ENCODE data around the gene KIF5B.
"Not testable (repeated sequence)": the region's sequence is repeated elsewhere in the genome, so short reads cannot be mapped to it uniquely, and the experiment has no call there.

The KIF5B gene

DNA sequence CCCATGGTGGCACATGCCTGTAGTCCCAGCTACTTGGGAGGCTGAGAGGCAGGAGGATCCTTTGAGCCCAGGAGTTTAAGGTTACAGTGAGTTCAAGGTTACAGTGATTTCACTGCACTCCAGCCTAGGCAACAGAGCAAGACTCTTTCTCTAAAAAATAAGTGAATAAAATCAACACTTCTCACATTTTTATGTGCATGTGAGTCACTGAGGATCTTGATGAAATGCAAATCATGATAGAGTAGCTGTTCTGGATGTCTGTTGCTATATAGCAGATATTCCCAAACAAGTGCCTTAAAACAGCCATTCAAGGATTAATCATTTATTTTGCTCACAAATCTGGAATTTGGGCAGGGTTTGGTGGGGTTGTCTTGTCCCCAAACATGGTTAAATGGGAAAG is 65.3 kb downstream of the KIF5B start:
- H3K4me3 ChIP-seq (ENCODE audit: low read length) = no peak overlapping the region
- H4K20me1 ChIP-seq (ENCODE audit: insufficient read depth, low read length) = no peaks in the 10 kb centered on the region
- H3K27me3 ChIP-seq (replicated peaks; ENCODE audit: insufficient read depth, low read length) = no peaks in the 10 kb centered on the region
- H3F3A ChIP-seq (ENCODE audit: insufficient read depth, low read length) = no peaks in the 10 kb centered on the region
- H3K79me2 ChIP-seq (ENCODE audit: low read length) = no peaks in the 10 kb centered on the region
- H3K36me3 ChIP-seq (replicated peaks; ENCODE audit: insufficient read depth, low read length) = no peaks in the 10 kb centered on the region
- no peaks in the 10 kb centered on the region for H3K4me1 ChIP-seq (ENCODE audit: low read length)
- H3K9ac ChIP-seq (ENCODE audit: low read length) = no peak overlapping the region
- no peak for TF ChIP-seq EZH2phosphoT487 (IDR thresholded peaks at IDR 0.05; ENCODE audit: low read length)
- TF ChIP-seq EZH2 (optimal IDR thresholded peaks at IDR 0.05; ENCODE audit: low read depth, low read length) = no peak
- no peak overlapping the region for H3K4me2 ChIP-seq (ENCODE audit: low read depth, low read length)
- no peak for DNase-seq
- H3K27ac ChIP-seq (ENCODE audit: low read length) = no peak overlapping the region
- no peak overlapping the region for H2AFZ ChIP-seq (ENCODE audit: low read length)
- no peaks in the 10 kb centered on the region for H3K9me3 ChIP-seq (replicated peaks; ENCODE audit: insufficient read depth, low read length)
- no peaks in the 10 kb centered on the region for H3K9me2 ChIP-seq (replicated peaks; ENCODE audit: insufficient read depth, low read length)

DNA sequence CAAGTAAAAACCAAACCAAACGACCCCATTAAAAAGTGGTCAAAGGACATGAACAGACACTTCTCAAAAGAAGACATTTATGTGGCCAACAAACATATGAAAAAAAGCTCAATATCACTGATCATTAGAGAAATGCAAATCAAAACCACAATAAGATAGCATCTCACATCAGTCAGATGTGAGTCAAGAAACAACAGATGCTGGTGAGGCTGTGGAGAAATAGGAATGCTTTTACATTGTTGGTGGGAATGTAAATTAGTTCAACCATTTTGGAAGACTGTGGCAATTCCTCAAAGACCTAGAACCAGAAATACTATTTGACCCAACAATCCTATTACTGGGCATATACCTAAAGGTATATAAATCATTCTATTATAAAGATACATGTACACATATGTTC is 68.4 kb downstream of the KIF5B start:
- not testable (repeated sequence) for H3K27me3 ChIP-seq (replicated peaks; ENCODE audit: insufficient read depth, low read length); H3F3A ChIP-seq (ENCODE audit: insufficient read depth, low read length); H3K4me1 ChIP-seq (ENCODE audit: low read length); DNase-seq; H2AFZ ChIP-seq (ENCODE audit: low read length); H3K36me3 ChIP-seq (replicated peaks; ENCODE audit: insufficient read depth, low read length); H3K9ac ChIP-seq (ENCODE audit: low read length); H3K79me2 ChIP-seq (ENCODE audit: low read length); H3K4me3 ChIP-seq (ENCODE audit: low read length); H3K4me2 ChIP-seq (ENCODE audit: low read depth, low read length); H3K9me2 ChIP-seq (replicated peaks; ENCODE audit: insufficient read depth, low read length); H3K9me3 ChIP-seq (replicated peaks; ENCODE audit: insufficient read depth, low read length); H4K20me1 ChIP-seq (ENCODE audit: insufficient read depth, low read length); H3K27ac ChIP-seq (ENCODE audit: low read length)

- no peaks in the 10 kb centered on the region for H3K79me2 ChIP-seq (ENCODE audit: low read length)
- H2AFZ ChIP-seq (ENCODE audit: low read length) = no peak overlapping the region
- no peak overlapping the region for H3K4me2 ChIP-seq (ENCODE audit: low read depth, low read length)
- H3F3A ChIP-seq (ENCODE audit: insufficient read depth, low read length) = no peaks in the 10 kb centered on the region
- H3K9ac ChIP-seq (ENCODE audit: low read length) = no peak overlapping the region
- no peak overlapping the region for H3K4me3 ChIP-seq (ENCODE audit: low read length)
- no peak for DNase-seq
- no peaks in the 10 kb centered on the region for H3K4me1 ChIP-seq (ENCODE audit: low read length)
- no peak overlapping the region for H3K27ac ChIP-seq (ENCODE audit: low read length)
- TF ChIP-seq EZH2 (optimal IDR thresholded peaks at IDR 0.05; ENCODE audit: low read depth, low read length) = no peak
- no peak for TF ChIP-seq CTCF (IDR thresholded peaks at IDR 0.05; ENCODE audit: low read length)
- no peak for TF ChIP-seq EZH2phosphoT487 (IDR thresholded peaks at IDR 0.05; ENCODE audit: low read length)
- no peaks in the 10 kb centered on the region for H3K36me3 ChIP-seq (replicated peaks; ENCODE audit: insufficient read depth, low read length)
- no peaks in the 10 kb centered on the region for H3K9me2 ChIP-seq (replicated peaks; ENCODE audit: insufficient read depth, low read length)
- no peaks in the 10 kb centered on the region for H3K9me3 ChIP-seq (replicated peaks; ENCODE audit: insufficient read depth, low read length)
- H3K27me3 ChIP-seq (replicated peaks; ENCODE audit: insufficient read depth, low read length) = no peaks in the 10 kb centered on the region
- H4K20me1 ChIP-seq (ENCODE audit: insufficient read depth, low read length) = no peaks in the 10 kb centered on the region
These were observed 74.1 kb downstream of the KIF5B start for GRCh38 chr10:31982111-31982510.

GRCh38 chr10:31980471-31980870 is 75.8 kb downstream of the KIF5B start:
- H3K4me2 ChIP-seq (ENCODE audit: low read depth, low read length) = no peak overlapping the region
- DNase-seq = no peak
- H2AFZ ChIP-seq (ENCODE audit: low read length) = no peak overlapping the region
- no peaks in the 10 kb centered on the region for H3K9me3 ChIP-seq (replicated peaks; ENCODE audit: insufficient read depth, low read length)
- H3K79me2 ChIP-seq (ENCODE audit: low read length) = no peaks in the 10 kb centered on the region
- TF ChIP-seq CTCF (IDR thresholded peaks at IDR 0.05; ENCODE audit: low read length) (no peak), EZH2 (optimal IDR thresholded peaks at IDR 0.05; ENCODE audit: low read depth, low read length) (no peak), EZH2phosphoT487 (IDR thresholded peaks at IDR 0.05; ENCODE audit: low read length) (no peak)
- no peaks in the 10 kb centered on the region for H4K20me1 ChIP-seq (ENCODE audit: insufficient read depth, low read length)
- H3K9ac ChIP-seq (ENCODE audit: low read length) = no peak overlapping the region
- no peak overlapping the region for H3K4me3 ChIP-seq (ENCODE audit: low read length)
- no peaks in the 10 kb centered on the region for H3K9me2 ChIP-seq (replicated peaks; ENCODE audit: insufficient read depth, low read length)
- no peaks in the 10 kb centered on the region for H3K4me1 ChIP-seq (ENCODE audit: low read length)
- H3K27me3 ChIP-seq (replicated peaks; ENCODE audit: insufficient read depth, low read length) = no peaks in the 10 kb centered on the region
- H3K36me3 ChIP-seq (replicated peaks; ENCODE audit: insufficient read depth, low read length) = no peaks in the 10 kb centered on the region
- H3K27ac ChIP-seq (ENCODE audit: low read length) = no peak overlapping the region
- H3F3A ChIP-seq (ENCODE audit: insufficient read depth, low read length) = no peaks in the 10 kb centered on the region

DNA sequence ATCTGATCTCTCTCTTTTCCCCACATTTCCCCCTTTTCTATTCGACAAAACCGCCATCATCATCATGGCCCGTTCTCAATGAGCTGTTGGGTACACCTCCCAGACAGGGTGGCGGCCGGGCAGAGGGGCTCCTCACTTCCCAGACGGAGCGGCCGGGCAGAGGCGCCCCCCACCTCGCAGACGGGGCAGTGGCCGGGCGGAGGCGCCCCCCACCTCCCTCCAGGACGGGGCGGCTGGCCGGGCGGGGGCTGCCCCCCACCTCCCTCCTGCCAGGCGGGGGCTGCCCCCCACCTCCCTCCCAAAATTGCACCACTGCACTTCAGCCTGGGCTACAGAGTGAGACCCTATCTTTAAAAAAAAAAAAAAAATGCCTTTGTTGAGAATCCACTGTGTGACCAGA is 77.2 kb downstream of the KIF5B start:
- H3K27ac ChIP-seq (ENCODE audit: low read length); H3K4me1 ChIP-seq (ENCODE audit: low read length); H3K9me2 ChIP-seq (replicated peaks; ENCODE audit: insufficient read depth, low read length); H3K27me3 ChIP-seq (replicated peaks; ENCODE audit: insufficient read depth, low read length); H3K9ac ChIP-seq (ENCODE audit: low read length); H3K36me3 ChIP-seq (replicated peaks; ENCODE audit: insufficient read depth, low read length); H3K9me3 ChIP-seq (replicated peaks; ENCODE audit: insufficient read depth, low read length); H3K4me2 ChIP-seq (ENCODE audit: low read depth, low read length); H3K4me3 ChIP-seq (ENCODE audit: low read length); H4K20me1 ChIP-seq (ENCODE audit: insufficient read depth, low read length); H3K79me2 ChIP-seq (ENCODE audit: low read length); DNase-seq; H2AFZ ChIP-seq (ENCODE audit: low read length); H3F3A ChIP-seq (ENCODE audit: insufficient read depth, low read length): not testable (repeated sequence)
